HL-60 (cell line): Measurements from ENCODE around the gene RPL19.

Experiments used
- DNase-seq, 2 experiments: peaks; one replicate each; pipeline ENCODE4 v3.0.0-alpha.2; 2010 to 2020; ENCODE audit warnings: low read depth in 1 of 2, low spot score in 1 of 2
- H3K27ac ChIP-seq: fragments of 250-450 bp; sonication (Bioruptor Pico); replicated peaks from 2 replicates; pipeline ENCODE4 v1.5.1; 2020; ENCODE audit warnings: mild to moderate bottlenecking, moderate library complexity
- H3K27me3 ChIP-seq: fragments of 250-450 bp; sonication (Bioruptor Pico); 2 replicates; pipeline ENCODE4 v1.5.1; 2021; ENCODE audit warnings: mild to moderate bottlenecking, moderate library complexity; ENCODE audit not compliant: insufficient read depth, poor library complexity, severe bottlenecking
- H3K4me3 ChIP-seq: replicated peaks from 2 replicates; pipeline ENCODE4 v1.5.1; 2011; ENCODE audit warnings: mild to moderate bottlenecking, control low read depth, low read length; ENCODE audit not compliant: insufficient read depth
- CTCF ChIP-seq: IDR thresholded peaks from one replicate; pipeline ENCODE4 v1.5.1; 2011; ENCODE audit warnings: low read length, control low read depth, inconsistent platforms; ENCODE audit not compliant: insufficient read depth
- GABPA ChIP-seq: IDR thresholded peaks from 2 replicates; pipeline ENCODE4 v1.6.1; 2012; ENCODE audit warnings: low read depth
- POLR2AphosphoS5 ChIP-seq: IDR thresholded peaks from 2 replicates; pipeline ENCODE4 v1.6.1; 2012; ENCODE audit warnings: low read depth
- REST ChIP-seq: IDR thresholded peaks from 2 replicates; pipeline ENCODE4 v1.6.1; 2012; ENCODE audit warnings: low read depth; ENCODE audit not compliant: insufficient replicate concordance
- SPI1 ChIP-seq: IDR thresholded peaks from 2 replicates; pipeline ENCODE4 v1.6.1; 2012; ENCODE audit warnings: low read depth, mild to moderate bottlenecking, borderline replicate concordance

RPL19 gene

GRCh38 chr17:39243155-39243554, 43.1 kb downstream of the RPL19 start:
- DNase-seq, result no peak
- no peak overlapping the region for H3K4me3 ChIP-seq
- no peak for TF ChIP-seq SPI1
- TF ChIP-seq REST, result no peak
- TF ChIP-seq CTCF, result no peak

GRCh38 chr17:39244016-39244599, 44.0 kb downstream of the RPL19 start:
- TF ChIP-seq SPI1 (no peak), CTCF (no peak), REST (no peak), POLR2AphosphoS5 (no peak), GABPA (no peak)
- Histone ChIP-seq H3K27ac (no peak overlapping the region), H3K27me3 (no peaks in the 10 kb centered on the region), H3K4me3 (no peak overlapping the region)
- peak in 1 of 2 experiments; percentile 41 for DNase-seq

More at GRCh38 chr17:39243155-39243554, 43.1 kb downstream of the RPL19 start:
- Histone ChIP-seq H3K27ac (no peak overlapping the region), H3K27me3 (no peaks in the 10 kb centered on the region)

- H3K27me3 ChIP-seq, result no peaks in the 10 kb centered on the region
- TF ChIP-seq POLR2AphosphoS5, result no peak
- TF ChIP-seq CTCF, result peak; percentile 87
- DNase-seq, result peak in 1 of 2 experiments; percentile 85
- H3K27ac ChIP-seq, result no peak overlapping the region
- no peak overlapping the region for H3K4me3 ChIP-seq
Observed at GRCh38 chr17:39244600-39245570, 44.8 kb downstream of the RPL19 start.
